Right cardiac atrium (tissue), 5 donors: ENCODE measurements around the gene TENT5A. TPM values are rescaled to one million over a fixed set of nuclear protein-coding genes. Genes with fewer than 3 reads are reported as not detected.

Experiments
- ATAC-seq, 2 donors: fragments of 200-7000 bp; cut with Tn5 transposase; one replicate each; pipeline versions ENCODE4 v1.8.0 to v1.9.1; 2020; ENCODE audit warnings: moderate library complexity in 2 of 2, mild to moderate bottlenecking in 1 of 2
- DNase-seq, 3 donors: peaks; one replicate each; pipeline ENCODE4 v3.0.0-alpha.2; 2020
- H3K27ac ChIP-seq: one replicate; pipeline ENCODE4 v1.5.1; 2013; ENCODE audit warnings: mild to moderate bottlenecking, low read length, control low read depth, moderate library complexity
- H3K27me3 ChIP-seq: one replicate; pipeline ENCODE4 v1.6.1; 2013; ENCODE audit not compliant: control insufficient read depth, insufficient read depth
- H3K4me1 ChIP-seq: one replicate; pipeline ENCODE4 v1.6.1; 2013; ENCODE audit warnings: low read length; ENCODE audit not compliant: control insufficient read depth, insufficient read depth
- H3K4me3 ChIP-seq: one replicate; pipeline ENCODE4 v1.5.1; 2013; ENCODE audit warnings: low read length, control low read depth
- H3K9me3 ChIP-seq: one replicate; pipeline ENCODE4 v1.6.1; 2013; ENCODE audit warnings: low read length; ENCODE audit not compliant: control insufficient read depth
- WGBS: extraction: QIAGEN DNeasy Blood & Tissue Kit; methylation state at CpG from one replicate; pipeline ENCODE4 v1.1.7; 2013; 5-methylcytosine and 5-hydroxymethylcytosine counted together
- intact Hi-C, 4 donors: fragments of 100-400 bp; cut with DNase I; formaldehyde crosslinking; loops; one replicate each; pipeline versions ENCODE4 v1.11.0 to v1.14.0; 2022 to 2023
- polyA plus RNA-seq: library from polyadenylated mRNA; stranded (reverse); fragments of 200-250 nt; gene quantifications from one replicate; pipeline ENCODE4 v1.2.3, GENCODE V29; 2013
- total RNA-seq, 4 donors: library from RNA; stranded (reverse); fragmentation: NEBNext Ultra II Directional; extraction: Animal tissue kit (Norgen Biotek cat#: 25700); gene quantifications; one replicate each; pipeline ENCODE4 v1.2.1, GENCODE V29; 2021
- donor health status: healthy with polysubstance abuse.
- donor health status: DM: no; HTN: yes; CAD: no.
- donor health status: DM: no; HTN: no; CAD: no.
- donor health status: DM: no; HTN: yes; CAD: no; lungs with severe emphysema.
- donor health status: DM: yes; HTN: yes; CAD: no.

The TENT5A gene
- total and polyA plus RNA-seq, 5 donors, result 14.6 to 38.2 (median 34.5) TPM

- Histone ChIP-seq H3K9me3 (no peaks in the 10 kb centered on the region), H3K4me1 (no peaks in the 10 kb centered on the region), H3K4me3 (no peak overlapping the region), H3K27ac (no peak overlapping the region), H3K27me3 (no peaks in the 10 kb centered on the region)
- 57% methylated on average over 5 of the region's 5 CpGs for WGBS
- ATAC-seq (no peak), DNase-seq (no peak)
- intact Hi-C loops, result no loop called here
Measured at GRCh38 chr6:81708113-81708699, 44.3 kb downstream of the TENT5A start.

DNA sequence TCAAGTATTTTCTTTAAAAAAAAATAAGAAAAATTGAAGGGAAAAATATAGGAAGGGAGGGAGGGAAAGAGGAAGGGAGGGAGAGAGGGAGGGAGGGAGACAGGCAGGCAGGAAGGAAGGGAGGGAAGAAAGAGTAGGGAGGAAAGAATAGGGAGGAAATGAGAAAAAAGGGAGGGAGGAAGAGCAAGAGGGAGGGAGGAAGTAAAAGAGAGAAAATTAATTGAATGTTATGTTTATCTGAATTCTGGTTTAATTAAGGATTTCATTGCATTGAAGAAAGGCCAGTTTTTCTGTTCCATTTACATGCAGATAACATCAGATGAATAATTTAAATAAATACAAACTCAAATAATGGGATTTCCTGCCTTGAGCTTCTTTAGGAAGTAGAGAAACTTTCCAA is 47.8 kb downstream of the TENT5A start:
- no peaks in the 10 kb centered on the region for H3K4me1 ChIP-seq
- intact Hi-C loops, result no loop called here
- ATAC-seq, result no peak
- no peaks in the 10 kb centered on the region for H3K27me3 ChIP-seq
- H3K9me3 ChIP-seq, result no peaks in the 10 kb centered on the region
- no peak overlapping the region for H3K27ac ChIP-seq
- no peak for DNase-seq
- no peak overlapping the region for H3K4me3 ChIP-seq

- no peak for ATAC-seq
- Histone ChIP-seq H3K27ac (no peak overlapping the region), H3K27me3 (no peaks in the 10 kb centered on the region), H3K9me3 (no peaks in the 10 kb centered on the region), H3K4me3 (no peak overlapping the region), H3K4me1 (no peaks in the 10 kb centered on the region)
- DNase-seq, result no peak
- 92% methylated on average over 1 of the region's 1 CpG for WGBS
- intact Hi-C loops, result no loop called here
Measured at GRCh38 chr6:81700414-81700813, 52.1 kb downstream of the TENT5A start.

GRCh38 chr6:81697559-81697958 is 54.9 kb downstream of the TENT5A start:
- H3K9me3 ChIP-seq, result no peaks in the 10 kb centered on the region
- 75% methylated on average over 6 of the region's 6 CpGs for WGBS
- intact Hi-C loops, result no loop called here
- DNase-seq (no peak), ATAC-seq (no peak)
- no peak overlapping the region for H3K4me3 ChIP-seq
- H3K27me3 ChIP-seq, result no peaks in the 10 kb centered on the region
- no peak overlapping the region for H3K27ac ChIP-seq
- H3K4me1 ChIP-seq, result no peaks in the 10 kb centered on the region

DNA sequence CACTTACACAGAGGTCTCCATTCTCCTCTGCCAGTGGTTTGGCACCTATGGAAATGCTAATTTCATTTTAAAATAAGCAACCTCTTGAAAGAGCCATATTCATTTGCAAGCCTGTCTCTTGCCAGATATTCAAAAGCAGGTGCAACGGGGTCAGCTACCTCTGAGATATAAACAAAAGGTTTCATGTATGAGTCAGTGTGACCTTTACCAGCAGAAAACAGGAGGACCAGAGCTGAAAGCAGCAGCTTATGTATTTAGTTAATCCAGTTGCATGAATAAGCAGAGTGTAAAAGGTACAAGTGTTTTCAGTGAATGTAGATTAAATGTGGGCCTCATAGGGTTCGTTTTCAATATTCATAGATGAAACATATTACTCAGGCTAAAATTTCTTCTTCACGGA is 56.0 kb downstream of the TENT5A start:
- 88% methylated on average over 3 of the region's 3 CpGs for WGBS
- Histone ChIP-seq H3K27ac (no peak overlapping the region), H3K4me3 (no peak overlapping the region), H3K4me1 (no peaks in the 10 kb centered on the region), H3K9me3 (no peaks in the 10 kb centered on the region), H3K27me3 (no peaks in the 10 kb centered on the region)
- intact Hi-C loops, result no loop called here
- ATAC-seq, result no peak
- no peak for DNase-seq
